Measurements from ENCODE around the gene C14orf93.

Gene C14orf93

GRCh38 chr14:22977434-22977683 lies 32.6 kb downstream of the C14orf93 start:
- DNase-seq (ENCODE audit: low read depth), result no peak
- no peak overlapping the region for H3K4me3 ChIP-seq (ENCODE audit: low read depth, low read length)

GRCh38 chr14:22976620-22977433 lies 33.1 kb downstream of the C14orf93 start:
- no peak for TF ChIP-seq CTCF (IDR thresholded peaks at IDR 0.05; ENCODE audit: low read depth, low read length, missing control alignments)
- DNase-seq (ENCODE audit: low read depth), result no peak
- no peak overlapping the region for H3K4me3 ChIP-seq (ENCODE audit: low read depth, low read length)

More at GRCh38 chr14:22977434-22977683, 32.6 kb downstream of the C14orf93 start:
- TF ChIP-seq CTCF (IDR thresholded peaks at IDR 0.05; ENCODE audit: low read depth, low read length, missing control alignments), result no peak

GRCh38 chr14:22974530-22975313 lies 35.2 kb downstream of the C14orf93 start:
- DNase-seq (ENCODE audit: low read depth), result no peak
- no peak overlapping the region for H3K4me3 ChIP-seq (ENCODE audit: low read depth, low read length)
- no peak for TF ChIP-seq CTCF (IDR thresholded peaks at IDR 0.05; ENCODE audit: low read depth, low read length, missing control alignments)

GRCh38 chr14:22973217-22974032 lies 36.5 kb downstream of the C14orf93 start:
- DNase-seq (ENCODE audit: low read depth), result no peak
- TF ChIP-seq CTCF (IDR thresholded peaks at IDR 0.05; ENCODE audit: low read depth, low read length, missing control alignments), result peak; percentile 77
- no peak overlapping the region for H3K4me3 ChIP-seq (ENCODE audit: low read depth, low read length)

GRCh38 chr14:22972313-22972930 lies 37.5 kb downstream of the C14orf93 start:
- TF ChIP-seq CTCF (IDR thresholded peaks at IDR 0.05; ENCODE audit: low read depth, low read length, missing control alignments), result no peak
- no peak for DNase-seq (ENCODE audit: low read depth)
- no peak overlapping the region for H3K4me3 ChIP-seq (ENCODE audit: low read depth, low read length)

- no peak overlapping the region for H3K4me3 ChIP-seq (ENCODE audit: low read depth, low read length)
- TF ChIP-seq CTCF (IDR thresholded peaks at IDR 0.05; ENCODE audit: low read depth, low read length, missing control alignments), result no peak
- no peak for DNase-seq (ENCODE audit: low read depth)
Observed at GRCh38 chr14:22971152-22971551, 38.8 kb downstream of the C14orf93 start.

All from GM12864 (cell line).